IMR-90 (cell line): ENCODE results near the gene PCDHGA8. TPM values are rescaled to one million over a fixed set of nuclear protein-coding genes. Genes with fewer than 3 reads are reported as not detected.
A peak's percentile ranks its signal among the peaks of the same experiment; 100 is the strongest.

Experiments
- ATAC-seq: fragments of 200-7000 bp; cut with Tn5 transposase; 2 replicates; pipeline ENCODE4 v1.9.1; 2020; ENCODE audit warnings: low read depth, mild to moderate bottlenecking, moderate library complexity
- BruUV-seq: library from RNA; stranded (reverse); fragments of 400-500 nt; replicated peaks from 2 replicates; lab custom pipeline; 2021; lab: Mats Ljungman, UMichigan
- CTCF ChIA-PET: fragments of 300-600 bp; formaldehyde crosslinking; extraction: SDS; loops from one replicate; lab custom pipeline; 2021; ENCODE audit warnings: antibody characterized with exemption; lab: Yijun Ruan, JAX
- POLR2A ChIA-PET: fragments of 300-600 bp; sonication (Branson Sonifier 250); formaldehyde crosslinking; loops from one replicate; lab custom pipeline; 2022; ENCODE audit warnings: antibody characterized with exemption; ENCODE audit not compliant: unreplicated experiment; lab: Charles Lee
- DNase-seq: peaks from one replicate; pipeline ENCODE4 v3.0.0; 2013
- H2AFZ ChIP-seq: replicated peaks from 2 replicates; pipeline ENCODE3; 2013; ENCODE audit warnings: low read length, mild to moderate bottlenecking; ENCODE audit not compliant: poor library complexity
- H2AK5ac ChIP-seq: 2 replicates; pipeline ENCODE4 v1.6.1; 2013; ENCODE audit warnings: low read depth, low read length, inconsistent platforms
- H2AK9ac ChIP-seq: replicated peaks from 2 replicates; pipeline ENCODE3; 2013; ENCODE audit warnings: mild to moderate bottlenecking, low read depth, low read length, moderate library complexity; ENCODE audit not compliant: poor library complexity
- H2BK120ac ChIP-seq: 2 replicates; pipeline ENCODE4 v1.6.1; 2013; ENCODE audit warnings: low read depth, low read length, inconsistent platforms
- H2BK15ac ChIP-seq: 3 replicates; pipeline ENCODE4 v1.6.1; 2013; ENCODE audit warnings: low read depth, low read length, inconsistent platforms
- H2BK20ac ChIP-seq: 2 replicates; pipeline ENCODE4 v1.6.1; 2013; ENCODE audit warnings: low read depth, mild to moderate bottlenecking, inconsistent platforms, low read length, moderate library complexity
- H2BK5ac ChIP-seq: 2 replicates; pipeline ENCODE4 v1.6.1; 2013; ENCODE audit warnings: mild to moderate bottlenecking, low read depth, low read length, inconsistent platforms; ENCODE audit not compliant: poor library complexity, severe bottlenecking
- H3K14ac ChIP-seq: replicated peaks from 2 replicates; pipeline ENCODE4 v1.6.1; 2013; ENCODE audit warnings: low read depth, low read length, inconsistent platforms
- H3K18ac ChIP-seq: 2 replicates; pipeline ENCODE4 v1.6.1; 2013; ENCODE audit warnings: low read depth, low read length, control low read depth
- H3K23ac ChIP-seq: 2 replicates; pipeline ENCODE4 v1.6.1; 2013; ENCODE audit warnings: low read depth, low read length, inconsistent platforms
- H3K27ac ChIP-seq: 2 replicates; pipeline ENCODE4 v1.5.1; 2013; ENCODE audit warnings: mild to moderate bottlenecking, control low read depth, low read length; ENCODE audit not compliant: insufficient read depth
- H3K27me3 ChIP-seq: 2 replicates; pipeline ENCODE4 v1.6.1; 2013; ENCODE audit warnings: low read length; ENCODE audit not compliant: control insufficient read depth, insufficient read depth
- H3K36me3 ChIP-seq: 2 replicates; pipeline ENCODE4 v1.6.1; 2013; ENCODE audit warnings: low read length, mixed read lengths; ENCODE audit not compliant: control insufficient read depth, insufficient read depth
- H3K4ac ChIP-seq: 2 replicates; pipeline ENCODE4 v1.6.1; 2013; ENCODE audit warnings: low read depth, low read length, inconsistent platforms
- H3K4me1 ChIP-seq: 2 replicates; pipeline ENCODE4 v1.6.1; 2013; ENCODE audit warnings: low read length, mixed read lengths; ENCODE audit not compliant: control insufficient read depth, insufficient read depth
- H3K4me2 ChIP-seq: 2 replicates; pipeline ENCODE4 v1.6.1; 2013; ENCODE audit warnings: low read depth, mild to moderate bottlenecking, control low read depth, low read length, moderate library complexity
- H3K4me3 ChIP-seq: 2 replicates; pipeline ENCODE4 v1.5.1; 2013; ENCODE audit warnings: low read depth, mild to moderate bottlenecking, control low read depth, low read length, moderate library complexity; ENCODE audit not compliant: insufficient read depth
- H3K56ac ChIP-seq: 2 replicates; pipeline ENCODE4 v1.6.1; 2013; ENCODE audit warnings: low read length, inconsistent platforms; ENCODE audit not compliant: insufficient read depth; ENCODE audit errors: extremely low read depth
- H3K79me1 ChIP-seq, 2 experiments: 2 replicates each; pipeline ENCODE4 v1.6.1; 2013; ENCODE audit warnings: low read length in 2 of 2, inconsistent platforms in 1 of 2, low read depth in 1 of 2
- H3K9ac ChIP-seq: 2 replicates; pipeline ENCODE4 v1.6.1; 2013; ENCODE audit warnings: low read depth, low read length, control low read depth
- H3K9me1 ChIP-seq: 2 replicates; pipeline ENCODE4 v1.6.1; 2013; ENCODE audit warnings: low read length, inconsistent platforms; ENCODE audit not compliant: insufficient read depth
- H3K9me3 ChIP-seq: 2 replicates; pipeline ENCODE4 v1.6.1; 2013; ENCODE audit warnings: low read length; ENCODE audit not compliant: control insufficient read depth, insufficient read depth
- H4K20me1 ChIP-seq: 2 replicates; pipeline ENCODE4 v1.6.1; 2013; ENCODE audit warnings: low read length, inconsistent platforms; ENCODE audit not compliant: insufficient read depth
- H4K5ac ChIP-seq: 2 replicates; pipeline ENCODE4 v1.6.1; 2013; ENCODE audit warnings: mild to moderate bottlenecking, low read depth, low read length, control low read depth
- H4K8ac ChIP-seq, 2 experiments: 2 replicates each; pipeline ENCODE4 v1.6.1; 2013; ENCODE audit warnings: low read depth in 2 of 2, low read length in 2 of 2, control low read depth in 1 of 2, inconsistent platforms in 1 of 2
- H4K91ac ChIP-seq: 2 replicates; pipeline ENCODE4 v1.6.1; 2013; ENCODE audit warnings: low read depth, low read length, inconsistent platforms; ENCODE audit not compliant: insufficient read depth
- BHLHE40 ChIP-seq: fragments of 150-350 bp; IDR thresholded peaks from 2 replicates; pipeline ENCODE4 v1.6.1; 2016; ENCODE audit warnings: mild to moderate bottlenecking, low read depth, low read length
- CEBPB ChIP-seq: IDR thresholded peaks from 2 replicates; pipeline ENCODE4 v1.6.1; 2012; ENCODE audit warnings: low read depth, low read length, improper control_type of control experiment
- CHD1 ChIP-seq: IDR thresholded peaks from 2 replicates; pipeline ENCODE4 v1.6.1; 2012; ENCODE audit warnings: low read depth, low read length, improper control_type of control experiment
- FOS ChIP-seq: fragments of 150-350 bp; IDR thresholded peaks from 2 replicates; pipeline ENCODE4 v1.6.1; 2016; ENCODE audit warnings: low read depth, low read length
- MAFK ChIP-seq: IDR thresholded peaks from 2 replicates; pipeline ENCODE4 v1.6.1; 2012; ENCODE audit warnings: low read depth, low read length, improper control_type of control experiment
- MAZ ChIP-seq: IDR thresholded peaks from 2 replicates; pipeline ENCODE4 v1.6.1; 2012; ENCODE audit warnings: low read depth, mild to moderate bottlenecking, low read length, improper control_type of control experiment, moderate library complexity, borderline replicate concordance
- MXI1 ChIP-seq: IDR thresholded peaks from 2 replicates; pipeline ENCODE4 v1.6.1; 2012; ENCODE audit warnings: low read depth, mild to moderate bottlenecking, low read length, moderate library complexity, borderline replicate concordance
- NFE2L2 ChIP-seq: fragments of 150-350 bp; IDR thresholded peaks from 2 replicates; pipeline ENCODE4 v1.6.1; 2016; ENCODE audit warnings: low read depth, mild to moderate bottlenecking, low read length
- POLR2A ChIP-seq: IDR thresholded peaks from 2 replicates; pipeline ENCODE4 v1.6.1; 2012; ENCODE audit warnings: mild to moderate bottlenecking, low read depth, low read length
- RAD21 ChIP-seq: IDR thresholded peaks from 2 replicates; pipeline ENCODE4 v1.6.1; 2012; ENCODE audit warnings: low read length, improper control_type of control experiment
- RCOR1 ChIP-seq: IDR thresholded peaks from 2 replicates; pipeline ENCODE4 v1.6.1; 2012; ENCODE audit warnings: mild to moderate bottlenecking, low read length, improper control_type of control experiment; ENCODE audit not compliant: insufficient replicate concordance
- RFX5 ChIP-seq: IDR thresholded peaks from 2 replicates; pipeline ENCODE4 v1.8.0; 2012; ENCODE audit warnings: low read depth, mild to moderate bottlenecking, low read length, moderate library complexity
- SMC3 ChIP-seq: fragments of 150-350 bp; IDR thresholded peaks from 2 replicates; pipeline ENCODE4 v1.6.1; 2016; ENCODE audit warnings: low read depth, mild to moderate bottlenecking, antibody characterized with exemption, low read length, moderate library complexity
- WGBS, 2 experiments: methylation state at CpG; one replicate each; pipeline versions ENCODE4 v1.1.5 to v1.1.7; 2013; ENCODE audit warnings: missing lambda C conversion rate in 2 of 2; ENCODE audit not compliant: insufficient read length in 1 of 2; ENCODE audit errors: extremely low coverage in 2 of 2; 5-methylcytosine and 5-hydroxymethylcytosine counted together
- dilution Hi-C: fragments of 300-500 bp; cut with HindIII; formaldehyde crosslinking; loops from one replicate; pipeline ENCODE4 v1.14.3; 2018; ENCODE audit warnings: low sequenced_read_pairs; ENCODE audit not compliant: unreplicated experiment
- in situ Hi-C: fragments of 300-500 bp; cut with MboI; formaldehyde crosslinking; loops from 3 replicates; pipeline ENCODE4 v1.14.3; 2019; ENCODE audit warnings: low sequenced_read_pairs, inconsistent platforms, mixed read lengths
- intact Hi-C: fragments of 100-400 bp; cut with micrococcal nuclease; formaldehyde crosslinking; loops from 2 replicates; pipeline ENCODE4 v1.10.0; 2022
- polyA plus RNA-seq, 3 experiments: library from polyadenylated mRNA; depleted of rRNA; stranded (reverse); fragments of >200 nt; gene quantifications; 2 replicates each; pipeline ENCODE4 v1.2.3, GENCODE V29; 2012; ENCODE audit warnings: low replicate concordance in 1 of 3
- total RNA-seq: library from RNA; depleted of rRNA; stranded (reverse); fragments of >200 nt; gene quantifications from 2 replicates; pipeline ENCODE4 v1.2.3, GENCODE V29; 2012
- TF ChIP-seq, protein P1 (sequence below): fragments of 150-350 bp; IDR thresholded peaks from 2 replicates; pipeline ENCODE4 v1.6.1; 2017; ENCODE audit warnings: mild to moderate bottlenecking, antibody characterized with exemption, low read length, low read depth
- TF ChIP-seq, protein P2 (sequence below): fragments of 150-350 bp; IDR thresholded peaks from 2 replicates; pipeline ENCODE4 v1.6.1; 2016; ENCODE audit warnings: low read depth, mild to moderate bottlenecking, low read length, moderate library complexity, borderline replicate concordance
- TF ChIP-seq, protein P3 (sequence below): conservative IDR thresholded peaks from 2 replicates; pipeline ENCODE4 v1.5.1; 2012; ENCODE audit warnings: mild to moderate bottlenecking, low read depth, low read length, improper control_type of control experiment

Gene PCDHGA8
- total and polyA plus RNA-seq, 2 of the 4 experiments (the other 2 are of a cell fraction) = 0.89 to 2.0 TPM

DNA sequence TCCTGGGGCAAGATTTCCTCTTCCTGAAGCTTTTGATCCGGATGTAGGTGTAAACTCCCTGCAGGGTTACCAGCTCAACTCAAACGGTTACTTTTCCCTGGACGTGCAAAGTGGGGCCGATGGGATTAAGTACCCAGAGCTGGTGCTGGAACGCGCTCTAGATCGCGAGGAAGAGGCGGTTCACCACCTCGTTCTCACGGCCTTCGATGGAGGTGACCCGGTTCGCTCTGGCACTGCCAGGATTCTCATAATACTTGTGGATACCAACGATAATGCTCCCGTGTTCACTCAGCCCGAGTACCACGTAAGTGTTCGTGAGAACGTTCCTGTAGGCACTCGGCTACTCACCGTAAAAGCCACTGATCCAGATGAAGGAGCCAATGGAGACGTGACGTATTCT, 36.8 kb upstream of the PCDHGA8 start:
- Histone ChIP-seq H3K4me1 (no peaks in the 10 kb centered on the region), H3K79me1 (no peaks in the 10 kb centered on the region), H2AFZ (no peak overlapping the region), H3K9me1 (no peaks in the 10 kb centered on the region), H3K9ac (no peak overlapping the region), H3K23ac (no peak overlapping the region), H3K9me3 (peaks cover 60% of the 10 kb centered on the region), H3K4me2 (peak overlapping the region; percentile 85; the same call in 1 of the 2 replicates), H3K27ac (no peak overlapping the region), H3K56ac (no peak overlapping the region), H2BK15ac (no peak overlapping the region), H3K14ac (no peak overlapping the region), H2AK5ac (no peak overlapping the region), H4K5ac (no peak overlapping the region; the same call in 1 of the 2 replicates), H3K27me3 (no peaks in the 10 kb centered on the region), H3K4ac (no peak overlapping the region), H4K91ac (no peak overlapping the region), H2BK20ac (no peak overlapping the region), H4K8ac (no peak overlapping the region), H3K18ac (no peak overlapping the region), H2BK5ac (no peak overlapping the region), H2AK9ac (no peak overlapping the region), H2BK120ac (no peak overlapping the region), H4K20me1 (no peaks in the 10 kb centered on the region), H3K4me3 (no peak overlapping the region), H3K36me3 (peaks cover 5% of the 10 kb centered on the region; the same call in 1 of the 2 replicates)
- no TSS peak for BruUV-seq
- dilution Hi-C loops = no loop called here
- POLR2A ChIA-PET = no interaction called here
- CTCF ChIA-PET = no interaction called here
- intact Hi-C loops = no loop called here
- in situ Hi-C loops = no loop called here
- TF ChIP-seq BHLHE40 (no peak), MXI1 (no peak), MAZ (no peak), POLR2A (no peak), MAFK (no peak), RFX5 (no peak), RAD21 (no peak), CHD1 (no peak), FOS (no peak), RCOR1 (no peak), SMC3 (no peak), CEBPB (no peak), NFE2L2 (no peak)
- TF ChIP-seq, protein P1, sequence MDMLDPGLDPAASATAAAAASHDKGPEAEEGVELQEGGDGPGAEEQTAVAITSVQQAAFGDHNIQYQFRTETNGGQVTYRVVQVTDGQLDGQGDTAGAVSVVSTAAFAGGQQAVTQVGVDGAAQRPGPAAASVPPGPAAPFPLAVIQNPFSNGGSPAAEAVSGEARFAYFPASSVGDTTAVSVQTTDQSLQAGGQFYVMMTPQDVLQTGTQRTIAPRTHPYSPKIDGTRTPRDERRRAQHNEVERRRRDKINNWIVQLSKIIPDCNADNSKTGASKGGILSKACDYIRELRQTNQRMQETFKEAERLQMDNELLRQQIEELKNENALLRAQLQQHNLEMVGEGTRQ = no peak
- TF ChIP-seq, protein P2, sequence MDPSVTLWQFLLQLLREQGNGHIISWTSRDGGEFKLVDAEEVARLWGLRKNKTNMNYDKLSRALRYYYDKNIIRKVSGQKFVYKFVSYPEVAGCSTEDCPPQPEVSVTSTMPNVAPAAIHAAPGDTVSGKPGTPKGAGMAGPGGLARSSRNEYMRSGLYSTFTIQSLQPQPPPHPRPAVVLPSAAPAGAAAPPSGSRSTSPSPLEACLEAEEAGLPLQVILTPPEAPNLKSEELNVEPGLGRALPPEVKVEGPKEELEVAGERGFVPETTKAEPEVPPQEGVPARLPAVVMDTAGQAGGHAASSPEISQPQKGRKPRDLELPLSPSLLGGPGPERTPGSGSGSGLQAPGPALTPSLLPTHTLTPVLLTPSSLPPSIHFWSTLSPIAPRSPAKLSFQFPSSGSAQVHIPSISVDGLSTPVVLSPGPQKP = no peak
- TF ChIP-seq, protein P3, sequence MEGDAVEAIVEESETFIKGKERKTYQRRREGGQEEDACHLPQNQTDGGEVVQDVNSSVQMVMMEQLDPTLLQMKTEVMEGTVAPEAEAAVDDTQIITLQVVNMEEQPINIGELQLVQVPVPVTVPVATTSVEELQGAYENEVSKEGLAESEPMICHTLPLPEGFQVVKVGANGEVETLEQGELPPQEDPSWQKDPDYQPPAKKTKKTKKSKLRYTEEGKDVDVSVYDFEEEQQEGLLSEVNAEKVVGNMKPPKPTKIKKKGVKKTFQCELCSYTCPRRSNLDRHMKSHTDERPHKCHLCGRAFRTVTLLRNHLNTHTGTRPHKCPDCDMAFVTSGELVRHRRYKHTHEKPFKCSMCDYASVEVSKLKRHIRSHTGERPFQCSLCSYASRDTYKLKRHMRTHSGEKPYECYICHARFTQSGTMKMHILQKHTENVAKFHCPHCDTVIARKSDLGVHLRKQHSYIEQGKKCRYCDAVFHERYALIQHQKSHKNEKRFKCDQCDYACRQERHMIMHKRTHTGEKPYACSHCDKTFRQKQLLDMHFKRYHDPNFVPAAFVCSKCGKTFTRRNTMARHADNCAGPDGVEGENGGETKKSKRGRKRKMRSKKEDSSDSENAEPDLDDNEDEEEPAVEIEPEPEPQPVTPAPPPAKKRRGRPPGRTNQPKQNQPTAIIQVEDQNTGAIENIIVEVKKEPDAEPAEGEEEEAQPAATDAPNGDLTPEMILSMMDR = no peak
- DNase-seq = no peak
- WGBS, 2 experiments = 48% methylated on average over 17 of the region's 24 CpGs; no CpG with 5 or more reads in 1 of the 2 experiments
- ATAC-seq = no peak
